Measurements from ENCODE around the gene PFKFB3. TPM values are rescaled to one million over a fixed set of nuclear protein-coding genes. Genes with fewer than 3 reads are reported as not detected.

Gene PFKFB3
- total and polyA plus RNA-seq, 2 of the 13 experiments (the other 11 are each of a cell fraction or from before 2014, with no cell fraction given), result 1.2 to 13.3 TPM

- no peak for TF ChIP-seq ZBTB40 (IDR thresholded peaks at IDR 0.05)
- no peak for TF ChIP-seq ZBTB40 (CRISPR knock-in tag; IDR thresholded peaks at IDR 0.05)
- no peak for TF ChIP-seq ZNF572 (CRISPR knock-in tag; IDR thresholded peaks at IDR 0.05)
- no peak for TF ChIP-seq PAWR (CRISPR knock-in tag; IDR thresholded peaks at IDR 0.05; ENCODE audit: borderline replicate concordance)
- TF ChIP-seq PLSCR1 (CRISPR knock-in tag; IDR thresholded peaks at IDR 0.05; ENCODE audit: borderline replicate concordance), result no peak
- TF ChIP-seq NFE2L1 (CRISPR knock-in tag; IDR thresholded peaks at IDR 0.05; ENCODE audit: borderline replicate concordance), result no peak
- no peak for TF ChIP-seq MIER2 (CRISPR knock-in tag; IDR thresholded peaks at IDR 0.05)
- TF ChIP-seq ATF2 (CRISPR knock-in tag; IDR thresholded peaks at IDR 0.05), result no peak
- no peak for TF ChIP-seq ZMYM4 (CRISPR knock-in tag; IDR thresholded peaks at IDR 0.05)
- no peak for TF ChIP-seq ELF4 (CRISPR knock-in tag; IDR thresholded peaks at IDR 0.05; ENCODE audit: borderline replicate concordance)
- TF ChIP-seq ZBTB20 (CRISPR knock-in tag; IDR thresholded peaks at IDR 0.05; ENCODE audit: borderline replicate concordance, low read depth), result no peak
Observed at GRCh38 chr10:6270951-6271350, 68.2 kb downstream of the PFKFB3 start (continued).
